SK-N-SH (cell line): ENCODE measurements around the gene TRIM62. TPM values are rescaled to one million over a fixed set of nuclear protein-coding genes. Genes with fewer than 3 reads are reported as not detected.
A peak's percentile ranks its signal among the peaks of the same experiment; 100 is the strongest.

Experiments used
- CTCF ChIA-PET: fragments of 300-600, 350-600 bp; formaldehyde crosslinking; extraction: SDS; loops from one replicate; lab custom pipeline; 2021; lab: Yijun Ruan, JAX
- POLR2A ChIA-PET: fragments of 350-600 bp; sonication (Branson Sonifier 250); formaldehyde crosslinking; extraction: SDS; loops from one replicate; lab custom pipeline; 2020; ENCODE audit warnings: antibody characterized with exemption, inconsistent platforms; lab: Yijun Ruan, JAX
- DNase-seq: peaks from one replicate; pipeline ENCODE4 v3.0.0; 2012
- H2AFZ ChIP-seq: fragments of 200-600 bp; sonication (generic); 2 replicates; pipeline ENCODE4 v1.8.1; 2016; ENCODE audit warnings: antibody characterized with exemption, mild to moderate bottlenecking, low read depth
- H3F3A ChIP-seq: fragments of 200-600 bp; sonication (generic); replicated peaks from 2 replicates; pipeline ENCODE3; 2016; ENCODE audit warnings: antibody characterized with exemption, mild to moderate bottlenecking; ENCODE audit not compliant: insufficient read depth
- H3K27ac ChIP-seq, 2 experiments: fragments of 200-500 bp in 1 of 2; fragments of 200-600 bp in 1 of 2; sonication (Bioruptor generic) in 1 of 2; sonication (generic), shearing (Covaris generic) in 1 of 2; 2 replicates each; pipeline versions ENCODE4 v1.5.1 to v1.6.1; 2014 to 2016; ENCODE audit warnings: low read depth in 2 of 2, inconsistent platforms in 1 of 2, low read length in 1 of 2, mild to moderate bottlenecking in 1 of 2, mixed read lengths in 1 of 2
- H3K27me3 ChIP-seq: fragments of 200-600 bp; sonication (generic), shearing (Covaris generic); 2 replicates; pipeline ENCODE4 v1.6.1; 2016; ENCODE audit warnings: mixed run types; ENCODE audit not compliant: insufficient read depth
- H3K36me3 ChIP-seq, 2 experiments: fragments of 200-500 bp in 1 of 2; fragments of 200-600 bp in 1 of 2; sonication (Bioruptor generic) in 1 of 2; sonication (generic) in 1 of 2; replicated peaks in 1 of 2; 2 replicates each; pipeline versions ENCODE3 to v1.5.1; 2014 to 2016; ENCODE audit warnings: low read length in 1 of 2, mild to moderate bottlenecking in 1 of 2; ENCODE audit not compliant: insufficient read depth in 2 of 2, control insufficient read depth in 1 of 2
- H3K4me1 ChIP-seq, 2 experiments: fragments of 200-500 bp in 1 of 2; fragments of 200-600 bp in 1 of 2; sonication (Bioruptor generic) in 1 of 2; sonication (generic), shearing (Covaris generic) in 1 of 2; 2 replicates each; pipeline versions ENCODE4 v1.5.1 to v1.6.1; 2014 to 2016; ENCODE audit warnings: low read depth in 1 of 2, low read length in 1 of 2, mixed run types in 1 of 2; ENCODE audit not compliant: insufficient read depth in 2 of 2, control insufficient read depth in 1 of 2
- H3K4me2 ChIP-seq: fragments of 200-600 bp; sonication (generic), shearing (Covaris generic); 2 replicates; pipeline ENCODE4 v1.6.1; 2017; ENCODE audit warnings: mixed run types
- H3K4me3 ChIP-seq, 2 experiments: fragments of 200-500 bp in 1 of 2; fragments of 200-600 bp in 1 of 2; sonication (Bioruptor generic) in 1 of 2; sonication (generic), shearing (Covaris generic) in 1 of 2; 2 replicates each; pipeline versions ENCODE4 v1.5.1 to v1.8.1; 2014 to 2016; ENCODE audit warnings: low read depth in 2 of 2, inconsistent platforms in 1 of 2, low read length in 1 of 2, mild to moderate bottlenecking in 1 of 2, mixed read lengths in 1 of 2, moderate library complexity in 1 of 2
- H3K79me2 ChIP-seq: fragments of 200-600 bp; sonication (generic); 2 replicates; pipeline ENCODE4 v1.8.1; 2017; ENCODE audit warnings: mild to moderate bottlenecking; ENCODE audit not compliant: insufficient read depth
- H3K9ac ChIP-seq: fragments of 200-600 bp; sonication (generic); 2 replicates; pipeline ENCODE4 v1.6.1; 2017; ENCODE audit warnings: mixed run types
- H3K9me2 ChIP-seq: fragments of 200-600 bp; sonication (generic); 2 replicates; pipeline ENCODE4 v1.6.1; 2017; ENCODE audit warnings: mixed run types
- H3K9me3 ChIP-seq: fragments of 200-600 bp; sonication (generic); 2 replicates; pipeline ENCODE4 v1.6.1; 2017; ENCODE audit warnings: mixed run types, mild to moderate bottlenecking, moderate library complexity
- H4K20me1 ChIP-seq: fragments of 200-600 bp; sonication (generic); 2 replicates; pipeline ENCODE4 v1.6.1; 2017; ENCODE audit warnings: mild to moderate bottlenecking, mixed run types; ENCODE audit not compliant: insufficient read depth
- CHD2 ChIP-seq: fragments of 150-350 bp; IDR thresholded peaks from 2 replicates; pipeline ENCODE4 v1.6.1; 2018; ENCODE audit warnings: low read length; ENCODE audit not compliant: partially characterized antibody
- CTCF ChIP-seq: fragments of 200-600 bp; sonication (generic); IDR thresholded peaks from 2 replicates; pipeline ENCODE4 v1.6.1; 2017; ENCODE audit warnings: antibody characterized with exemption, mild to moderate bottlenecking, moderate library complexity
- EP300 ChIP-seq, 2 experiments: IDR thresholded peaks; 2 replicates each; pipeline versions ENCODE4 v1.4.0 to v1.6.1; 2012; ENCODE audit warnings: borderline replicate concordance in 1 of 2, low read depth in 1 of 2, low read length in 1 of 2
- FOXJ3 ChIP-seq: sonication (generic); formaldehyde crosslinking; IDR thresholded peaks from 2 replicates; pipeline ENCODE4 v1.5.1; 2020; ENCODE audit warnings: mild to moderate bottlenecking, missing genetic modification reagents
- GATA2 ChIP-seq: sonication (generic); formaldehyde crosslinking; IDR thresholded peaks from 2 replicates; pipeline ENCODE4 v1.5.0; 2020; ENCODE audit warnings: mild to moderate bottlenecking, missing genetic modification reagents
- MAX ChIP-seq: IDR thresholded peaks from 2 replicates; pipeline ENCODE4 v1.4.0; 2012; ENCODE audit warnings: low read depth
- MXI1 ChIP-seq: IDR thresholded peaks from 2 replicates; pipeline ENCODE4 v1.6.1; 2012; ENCODE audit warnings: mild to moderate bottlenecking, low read depth, low read length, improper control_type of control experiment
- RAD21 ChIP-seq: IDR thresholded peaks from 2 replicates; pipeline ENCODE4 v1.6.1; 2012; ENCODE audit warnings: mild to moderate bottlenecking, low read length
- TAF1 ChIP-seq: IDR thresholded peaks from 2 replicates; pipeline ENCODE4 v1.6.1; 2012; ENCODE audit warnings: low read depth, mild to moderate bottlenecking, low read length, moderate library complexity, borderline replicate concordance
- TCF12 ChIP-seq: IDR thresholded peaks from 2 replicates; pipeline ENCODE4 v1.4.0; 2012
- USF1 ChIP-seq: IDR thresholded peaks from 2 replicates; pipeline ENCODE4 v1.4.0; 2012; ENCODE audit warnings: low read depth, borderline replicate concordance
- WGBS: methylation state at CpG from one replicate; pipeline ENCODE4 v1.1.6; 2017; ENCODE audit warnings: low lambda C conversion rate; 5-methylcytosine and 5-hydroxymethylcytosine counted together
- polyA plus RNA-seq, 3 experiments: library from polyadenylated mRNA; depleted of rRNA; stranded (reverse); fragments of >200 nt; gene quantifications; 2 replicates each; pipeline ENCODE4 v1.2.3, GENCODE V29; 2012

The TRIM62 gene
- polyA plus RNA-seq, 1 of the 3 experiments (the other 2 are of a cell fraction) = 4.4 TPM

- H3K4me2 ChIP-seq = peak overlapping the region; percentile 100
- POLR2A ChIA-PET = interaction anchor here (0.8 to 2.3 kb wide), 7 partner anchors 11 to 139 kb away, joined by 3 to 14 read pairs (median 5); no protein-coding TSS in a partner anchor
- no peak for TF ChIP-seq EP300 (IDR thresholded peaks at IDR 0.05; ENCODE audit: borderline replicate concordance in 1 of 2, low read depth in 1 of 2, low read length in 1 of 2)
- no peak for TF ChIP-seq CHD2
- no peak for TF ChIP-seq TAF1
- TF ChIP-seq USF1 = no peak
- TF ChIP-seq MXI1 = peak; percentile 29; the same call in 1 of the 2 replicates
- TF ChIP-seq FOXJ3 (CRISPR knock-in tag) = no peak
- TF ChIP-seq RAD21 = no peak
- TF ChIP-seq GATA2 (CRISPR knock-in tag) = no peak
- peak; percentile 15; the same call in 1 of the 2 replicates for TF ChIP-seq CTCF
- TF ChIP-seq MAX = peak; percentile 77
- no peak for TF ChIP-seq TCF12
- TF ChIP-seq, all 33 proteins: peak for 3
- Histone ChIP-seq H3K4me3 (peak overlapping the region; percentile 76 to 77), H4K20me1 (no peaks in the 10 kb centered on the region; the same call in 1 of the 2 replicates), H3K4me1 (peaks cover 0 to 25% of the 10 kb centered on the region in 2 experiments; a peak in 2 of 4 replicates), H3K9ac (peak overlapping the region; percentile 62), H3F3A (no peaks in the 10 kb centered on the region), H3K27ac (peak overlapping the region; percentile 42 to 69; a peak in 3 of 4 replicates), H3K9me3 (no peaks in the 10 kb centered on the region), H2AFZ (peak overlapping the region; percentile 82; the same call in 1 of the 2 replicates), H3K9me2 (no peaks in the 10 kb centered on the region), H3K27me3 (peaks cover 4% of the 10 kb centered on the region; the same call in 1 of the 2 replicates), H3K36me3 (no peaks in the 10 kb centered on the region), H3K79me2 (no peaks in the 10 kb centered on the region)
- CTCF ChIA-PET = interaction anchor here (0.7 to 1.8 kb wide), 9 partner anchors 13 to 255 kb away, joined by 3 to 19 read pairs (median 3); no protein-coding TSS in a partner anchor
- DNase-seq = peak; percentile 98
- WGBS = 1% methylated on average over 37 of the region's 90 CpGs
These were observed 642 bp downstream of the TRIM62 start for GRCh38 chr1:33180911-33181890.
